ENCODE measurements around the gene ITGA3.

- TF ChIP-seq EZH2 (IDR thresholded peaks at IDR 0.05; ENCODE audit: insufficient read depth, poor library complexity, severe bottlenecking) (no peak), EZH2phosphoT487 (IDR thresholded peaks at IDR 0.05; ENCODE audit: insufficient read depth, low read depth) (no peak)
These were observed 77.8 kb downstream of the ITGA3 start for GRCh38 chr17:50133769-50134099.
